ENCODE data around the gene PRPF40B. TPM values are rescaled to one million over a fixed set of nuclear protein-coding genes. Genes with fewer than 3 reads are reported as not detected.

Gene PRPF40B
- total and polyA plus RNA-seq, 12 donors = 7.2 to 125 (median 24.8) TPM

- intact Hi-C loops (cut with DNase I) = no loop called here
- Histone ChIP-seq H3K27ac (no peak overlapping the region), H3K36me3 (replicated peaks in 1 of 2) (peaks cover 0 to 42% of the 10 kb centered on the region in 2 donors), H3K4me1 (replicated peaks in 1 of 2) (no peaks in the 10 kb centered on the region), H3K9me3 (replicated peaks in 1 of 3) (no peaks in the 10 kb centered on the region), H3K27me3 (no peaks in the 10 kb centered on the region), H3K4me3 (no peak overlapping the region)
- DNase-seq = no peak
- TF ChIP-seq, protein P1, sequence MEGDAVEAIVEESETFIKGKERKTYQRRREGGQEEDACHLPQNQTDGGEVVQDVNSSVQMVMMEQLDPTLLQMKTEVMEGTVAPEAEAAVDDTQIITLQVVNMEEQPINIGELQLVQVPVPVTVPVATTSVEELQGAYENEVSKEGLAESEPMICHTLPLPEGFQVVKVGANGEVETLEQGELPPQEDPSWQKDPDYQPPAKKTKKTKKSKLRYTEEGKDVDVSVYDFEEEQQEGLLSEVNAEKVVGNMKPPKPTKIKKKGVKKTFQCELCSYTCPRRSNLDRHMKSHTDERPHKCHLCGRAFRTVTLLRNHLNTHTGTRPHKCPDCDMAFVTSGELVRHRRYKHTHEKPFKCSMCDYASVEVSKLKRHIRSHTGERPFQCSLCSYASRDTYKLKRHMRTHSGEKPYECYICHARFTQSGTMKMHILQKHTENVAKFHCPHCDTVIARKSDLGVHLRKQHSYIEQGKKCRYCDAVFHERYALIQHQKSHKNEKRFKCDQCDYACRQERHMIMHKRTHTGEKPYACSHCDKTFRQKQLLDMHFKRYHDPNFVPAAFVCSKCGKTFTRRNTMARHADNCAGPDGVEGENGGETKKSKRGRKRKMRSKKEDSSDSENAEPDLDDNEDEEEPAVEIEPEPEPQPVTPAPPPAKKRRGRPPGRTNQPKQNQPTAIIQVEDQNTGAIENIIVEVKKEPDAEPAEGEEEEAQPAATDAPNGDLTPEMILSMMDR (IDR thresholded peaks at IDR 0.05) = no peak
- no peak for TF ChIP-seq POLR2A (IDR thresholded peaks at IDR 0.05)
- WGBS, 4 donors = 73 to 79% (median 75%) methylated on average over 7 to 8 of the region's 8 CpGs
Observed at GRCh38 chr12:49651855-49652254, 28.5 kb downstream of the PRPF40B start.

GRCh38 chr12:49652921-49653520 is 29.7 kb downstream of the PRPF40B start:
- Histone ChIP-seq H3K27me3 (no peaks in the 10 kb centered on the region), H3K9me3 (replicated peaks in 1 of 3) (no peaks in the 10 kb centered on the region), H3K4me3 (no peak overlapping the region), H3K36me3 (replicated peaks in 1 of 2) (peaks cover 0 to 42% of the 10 kb centered on the region in 2 donors), H3K4me1 (replicated peaks in 1 of 2) (no peaks in the 10 kb centered on the region), H3K27ac (no peak overlapping the region)
- no peak for DNase-seq
- TF ChIP-seq, protein P1 (IDR thresholded peaks at IDR 0.05) = no peak
- TF ChIP-seq POLR2A (IDR thresholded peaks at IDR 0.05) = no peak
- WGBS, 4 donors = 89 to 98% (median 92%) methylated on average over 4 of the region's 4 CpGs
- intact Hi-C loops (cut with DNase I) = no loop called here

GRCh38 chr12:49654715-49655114 is 31.4 kb downstream of the PRPF40B start:
- H3K4me3 ChIP-seq = no peak overlapping the region
- H3K27ac ChIP-seq = no peak overlapping the region
- no peaks in the 10 kb centered on the region for H3K27me3 ChIP-seq
- no peak for DNase-seq
- no peak for TF ChIP-seq POLR2A (IDR thresholded peaks at IDR 0.05)
- TF ChIP-seq, protein P1 (IDR thresholded peaks at IDR 0.05) = no peak
- intact Hi-C loops (cut with DNase I) = no loop called here
- H3K4me1 ChIP-seq (replicated peaks in 1 of 2) = no peaks in the 10 kb centered on the region
- WGBS, 4 donors = 85 to 98% (median 91%) methylated on average over 4 to 5 of the region's 5 CpGs
- peaks cover 0 to 34% of the 10 kb centered on the region in 2 donors for H3K36me3 ChIP-seq (replicated peaks in 1 of 2)
- no peaks in the 10 kb centered on the region for H3K9me3 ChIP-seq (replicated peaks in 1 of 3)

GRCh38 chr12:49655595-49656236 is 32.4 kb downstream of the PRPF40B start:
- Histone ChIP-seq H3K4me3 (no peak overlapping the region), H3K4me1 (replicated peaks in 1 of 2) (no peaks in the 10 kb centered on the region), H3K9me3 (replicated peaks in 1 of 3) (no peaks in the 10 kb centered on the region), H3K36me3 (replicated peaks in 1 of 2) (peaks cover 0 to 24% of the 10 kb centered on the region in 2 donors), H3K27me3 (no peaks in the 10 kb centered on the region), H3K27ac (peak overlapping the region in 1 of 5 donors; percentile 31)
- no peak for TF ChIP-seq POLR2A (IDR thresholded peaks at IDR 0.05)
- TF ChIP-seq, protein P1 (IDR thresholded peaks at IDR 0.05) = no peak
- 71 to 87% (median 79%) methylated on average over 2 of the region's 2 CpGs for WGBS, 4 donors
- DNase-seq = no peak
- intact Hi-C loops (cut with DNase I) = no loop called here

All from adrenal gland (tissue), 12 donors.